Measurements from ENCODE around the gene SERTAD4. TPM values are rescaled to one million over a fixed set of nuclear protein-coding genes. Genes with fewer than 3 reads are reported as not detected.
A peak's percentile ranks its signal among the peaks of the same experiment; 100 is the strongest.
"Not testable (repeated sequence)": the region's sequence is repeated elsewhere in the genome, so short reads cannot be mapped to it uniquely, and the experiment has no call there.

SERTAD4 gene
- 40.5 and 47.2 TPM in 2 replicates for total RNA-seq
- long read RNA-seq, full-length matches to known transcripts, result 75 of 98 reads
- long read RNA-seq, partial matches to known transcripts, result 11 of 98 reads
- long read RNA-seq, other reads (novel, unspliced or antisense), result 12 of 98 reads

DNA sequence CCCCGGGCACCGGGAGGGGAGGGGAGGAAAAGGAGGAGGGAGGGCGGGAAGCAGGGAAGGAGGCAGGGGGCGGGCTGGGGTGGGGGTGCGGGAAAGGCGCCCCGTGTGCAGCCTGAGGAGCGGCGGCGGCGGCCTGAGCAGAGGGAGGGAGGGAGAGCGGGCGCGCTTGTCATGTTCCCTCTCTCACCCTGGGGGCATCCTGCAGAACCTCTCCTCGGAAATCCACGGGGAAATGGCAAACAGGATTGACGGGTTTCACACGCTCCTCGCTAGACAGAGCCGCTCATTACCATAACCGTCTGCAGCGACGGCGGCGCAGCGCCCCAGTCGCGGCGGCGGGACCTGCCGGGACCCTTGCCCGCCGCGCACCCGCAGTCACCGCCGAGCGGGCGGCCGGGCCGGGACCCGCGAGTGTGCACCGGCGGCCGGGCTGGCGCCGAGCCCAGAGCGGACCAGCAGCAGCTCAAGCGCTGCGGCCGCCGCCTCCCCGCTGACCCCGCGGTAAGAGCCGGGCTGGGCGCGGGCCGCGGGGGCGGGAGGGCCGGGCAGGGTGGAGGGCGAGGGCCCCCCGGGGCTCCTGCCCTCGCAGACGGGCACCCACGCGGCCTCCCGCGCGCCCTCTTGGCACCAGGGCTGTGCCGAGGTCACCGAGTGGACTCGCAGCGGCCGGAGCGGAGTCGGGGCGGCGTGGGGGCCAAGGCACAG lies at the start of gene SERTAD4:
Gene SERTAD4 (plus strand): TSS at position 286 of the 705 bp plus-strand sequence. CDS start 5,165 bp downstream, outside the sequence.
- peaks cover 45% of the 10 kb centered on the region for H3K4me1 Mint-ChIP-seq (ENCODE audit: unreplicated experiment)
- H3K27ac Mint-ChIP-seq (ENCODE audit: unreplicated experiment), result peak within 1 kb of the TSS; percentile 92
- no peaks in the 10 kb centered on the region for H3K9me3 Mint-ChIP-seq (ENCODE audit: unreplicated experiment)
- H3K36me3 Mint-ChIP-seq (ENCODE audit: unreplicated experiment), result no peaks in the 10 kb centered on the region
- TF ChIP-seq, protein P1, sequence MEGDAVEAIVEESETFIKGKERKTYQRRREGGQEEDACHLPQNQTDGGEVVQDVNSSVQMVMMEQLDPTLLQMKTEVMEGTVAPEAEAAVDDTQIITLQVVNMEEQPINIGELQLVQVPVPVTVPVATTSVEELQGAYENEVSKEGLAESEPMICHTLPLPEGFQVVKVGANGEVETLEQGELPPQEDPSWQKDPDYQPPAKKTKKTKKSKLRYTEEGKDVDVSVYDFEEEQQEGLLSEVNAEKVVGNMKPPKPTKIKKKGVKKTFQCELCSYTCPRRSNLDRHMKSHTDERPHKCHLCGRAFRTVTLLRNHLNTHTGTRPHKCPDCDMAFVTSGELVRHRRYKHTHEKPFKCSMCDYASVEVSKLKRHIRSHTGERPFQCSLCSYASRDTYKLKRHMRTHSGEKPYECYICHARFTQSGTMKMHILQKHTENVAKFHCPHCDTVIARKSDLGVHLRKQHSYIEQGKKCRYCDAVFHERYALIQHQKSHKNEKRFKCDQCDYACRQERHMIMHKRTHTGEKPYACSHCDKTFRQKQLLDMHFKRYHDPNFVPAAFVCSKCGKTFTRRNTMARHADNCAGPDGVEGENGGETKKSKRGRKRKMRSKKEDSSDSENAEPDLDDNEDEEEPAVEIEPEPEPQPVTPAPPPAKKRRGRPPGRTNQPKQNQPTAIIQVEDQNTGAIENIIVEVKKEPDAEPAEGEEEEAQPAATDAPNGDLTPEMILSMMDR (IDR thresholded peaks at IDR 0.05), result no peak
- H3K27me3 Mint-ChIP-seq (ENCODE audit: unreplicated experiment), result no peaks in the 10 kb centered on the region
- peak; percentile 89 for DNase-seq (ENCODE audit: extremely low spot score, unreplicated experiment)
- H3K4me3 Mint-ChIP-seq (ENCODE audit: unreplicated experiment), result peak within 1 kb of the TSS; percentile 86

DNA sequence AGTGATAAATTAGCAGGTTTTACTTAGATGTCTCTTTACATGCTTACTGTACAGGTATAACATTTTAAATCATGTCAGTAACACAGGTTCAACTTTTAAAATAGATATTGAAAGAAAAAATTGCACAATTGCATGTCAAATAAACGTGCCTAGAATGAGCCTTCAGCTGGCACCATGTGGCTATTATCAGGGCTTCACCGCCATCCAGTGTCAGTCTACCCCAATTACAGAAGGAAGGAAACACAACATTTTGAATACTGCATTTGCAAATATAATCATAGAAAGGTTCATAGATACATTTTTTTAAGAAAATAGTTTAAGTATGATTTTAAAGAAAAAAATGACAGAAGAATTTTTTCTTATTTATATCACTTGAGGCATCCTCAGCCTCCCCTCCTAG lies 47.5 kb upstream of the SERTAD4 start:
- Mint-ChIP-seq H3K9me3 (ENCODE audit: unreplicated experiment) (no peaks in the 10 kb centered on the region), H3K27me3 (ENCODE audit: unreplicated experiment) (no peaks in the 10 kb centered on the region), H3K36me3 (ENCODE audit: unreplicated experiment) (no peaks in the 10 kb centered on the region), H3K4me3 (ENCODE audit: unreplicated experiment) (no peak overlapping the region), H3K4me1 (ENCODE audit: unreplicated experiment) (no peaks in the 10 kb centered on the region), H3K27ac (ENCODE audit: unreplicated experiment) (no peak overlapping the region)
- DNase-seq (ENCODE audit: extremely low spot score, unreplicated experiment), result no peak
- TF ChIP-seq, protein P1 (IDR thresholded peaks at IDR 0.05), result no peak

DNA sequence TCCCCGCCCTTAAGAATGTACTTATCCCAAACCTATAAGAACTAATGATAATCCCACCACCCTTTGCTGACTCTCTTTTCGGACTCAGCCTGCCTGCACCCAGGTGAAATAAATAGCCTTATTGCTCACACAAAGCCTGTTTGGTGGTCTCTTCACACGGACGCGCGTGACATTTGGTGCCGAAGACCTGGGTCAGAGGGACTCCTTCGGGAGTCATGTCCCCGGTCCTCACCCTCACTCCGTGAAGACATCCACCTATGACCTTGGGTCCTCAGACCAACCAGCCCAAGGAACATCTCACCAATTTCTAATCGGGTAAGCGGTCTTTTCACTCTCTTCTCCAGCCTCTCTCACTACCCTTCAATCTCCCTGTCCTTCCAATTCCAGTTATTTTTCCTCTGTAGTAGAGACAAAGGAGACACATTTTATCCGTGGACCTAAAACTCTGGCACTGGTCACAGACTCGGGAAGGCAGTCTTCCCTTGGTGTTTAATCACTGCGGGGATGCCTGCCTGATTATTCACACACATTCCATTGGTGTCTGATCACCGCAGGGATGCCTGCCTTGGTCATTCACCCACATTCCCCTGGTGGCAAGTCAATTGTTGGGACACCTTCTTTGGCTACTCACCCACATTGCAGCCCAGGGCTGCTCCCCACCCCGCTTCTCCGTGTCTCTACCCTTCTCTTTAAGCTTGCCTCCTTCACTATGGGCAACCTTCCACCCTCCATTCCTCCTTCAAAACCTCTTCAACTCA lies 44.6 kb upstream of the SERTAD4 start:
- H3K27me3 Mint-ChIP-seq (ENCODE audit: unreplicated experiment); H3K9me3 Mint-ChIP-seq (ENCODE audit: unreplicated experiment); H3K36me3 Mint-ChIP-seq (ENCODE audit: unreplicated experiment); H3K4me1 Mint-ChIP-seq (ENCODE audit: unreplicated experiment); H3K27ac Mint-ChIP-seq (ENCODE audit: unreplicated experiment); H3K4me3 Mint-ChIP-seq (ENCODE audit: unreplicated experiment): not testable (repeated sequence)
- DNase-seq (ENCODE audit: extremely low spot score, unreplicated experiment), result peak; percentile 59

DNA sequence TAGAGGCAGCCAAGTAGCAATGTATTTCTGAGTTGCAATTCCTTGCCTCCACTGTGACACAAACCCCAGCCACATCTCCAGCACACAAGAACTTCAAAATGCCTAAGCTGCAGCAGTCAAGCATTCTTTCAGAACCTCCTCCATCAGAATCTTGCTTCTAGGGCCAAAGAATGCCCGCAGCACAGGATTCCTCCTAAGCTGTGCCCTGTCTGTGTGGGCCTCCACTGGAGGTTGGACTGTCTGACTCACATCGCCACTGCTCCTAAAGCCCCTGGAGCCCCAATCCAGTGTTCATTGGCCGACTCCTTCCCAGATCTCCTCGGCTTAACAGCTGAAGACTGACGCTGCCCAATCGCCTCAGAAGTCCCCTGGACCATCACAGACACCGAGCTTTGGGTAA lies 43.2 kb upstream of the SERTAD4 start:
- no peaks in the 10 kb centered on the region for H3K9me3 Mint-ChIP-seq (ENCODE audit: unreplicated experiment)
- peak; percentile 48 for DNase-seq (ENCODE audit: extremely low spot score, unreplicated experiment)
- H3K27me3 Mint-ChIP-seq (ENCODE audit: unreplicated experiment), result no peaks in the 10 kb centered on the region
- H3K4me1 Mint-ChIP-seq (ENCODE audit: unreplicated experiment), result no peaks in the 10 kb centered on the region
- H3K4me3 Mint-ChIP-seq (ENCODE audit: unreplicated experiment), result no peak overlapping the region
- H3K36me3 Mint-ChIP-seq (ENCODE audit: unreplicated experiment), result no peaks in the 10 kb centered on the region
- H3K27ac Mint-ChIP-seq (ENCODE audit: unreplicated experiment), result no peak overlapping the region
- TF ChIP-seq, protein P1 (IDR thresholded peaks at IDR 0.05), result no peak

DNA sequence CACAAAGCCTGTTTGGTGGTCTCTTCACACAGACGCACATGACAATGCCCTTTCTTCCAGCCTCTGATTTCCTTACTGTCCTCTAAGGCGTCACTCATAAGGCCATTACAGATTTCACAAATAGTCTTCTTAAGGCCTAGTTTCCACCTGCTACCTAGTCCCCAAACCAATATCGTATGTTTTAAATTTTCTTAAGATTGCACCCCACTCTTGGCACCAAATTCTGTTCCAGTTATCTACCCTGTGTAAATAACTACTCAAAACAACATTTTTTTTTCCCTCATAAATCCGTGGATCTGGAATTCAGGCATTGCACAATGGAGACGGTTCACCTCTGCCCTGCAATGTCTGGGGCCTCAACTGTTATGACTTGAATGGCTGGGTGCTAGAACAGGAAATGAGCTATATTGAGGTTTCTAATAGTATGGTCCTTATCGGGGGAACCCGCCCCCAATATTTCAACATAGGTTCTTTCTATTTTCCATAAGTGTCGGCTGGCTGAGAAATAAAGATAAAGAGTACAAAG lies 36.9 kb upstream of the SERTAD4 start:
- Mint-ChIP-seq H3K27ac (ENCODE audit: unreplicated experiment) (no peak overlapping the region), H3K4me3 (ENCODE audit: unreplicated experiment) (no peak overlapping the region), H3K36me3 (ENCODE audit: unreplicated experiment) (peaks cover 3% of the 10 kb centered on the region), H3K4me1 (ENCODE audit: unreplicated experiment) (no peaks in the 10 kb centered on the region), H3K27me3 (ENCODE audit: unreplicated experiment) (no peaks in the 10 kb centered on the region), H3K9me3 (ENCODE audit: unreplicated experiment) (peaks cover 5% of the 10 kb centered on the region)
- TF ChIP-seq, protein P1 (IDR thresholded peaks at IDR 0.05), result no peak
- no peak for DNase-seq (ENCODE audit: extremely low spot score, unreplicated experiment)

DNA sequence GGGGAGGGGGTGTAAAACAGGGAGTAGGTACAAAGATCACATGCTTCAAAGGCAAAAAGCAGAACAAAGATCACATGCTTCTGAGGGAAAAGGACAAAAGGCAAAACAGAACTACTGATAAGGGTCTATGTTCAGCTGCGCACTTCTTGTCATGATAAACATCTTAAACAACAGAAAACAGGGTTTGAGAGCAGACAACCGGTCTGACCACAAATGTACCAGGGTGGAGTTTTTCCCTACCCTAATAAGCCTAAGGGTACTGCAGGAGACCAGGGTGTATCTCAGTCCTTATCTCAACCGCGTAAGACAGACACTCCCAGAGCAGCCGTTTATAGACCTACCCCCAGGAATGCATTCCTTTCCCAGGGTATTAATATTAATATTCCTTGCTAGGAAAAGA lies 36.3 kb upstream of the SERTAD4 start:
- not testable (repeated sequence) for DNase-seq (ENCODE audit: extremely low spot score, unreplicated experiment); H3K9me3 Mint-ChIP-seq (ENCODE audit: unreplicated experiment); H3K36me3 Mint-ChIP-seq (ENCODE audit: unreplicated experiment); H3K4me3 Mint-ChIP-seq (ENCODE audit: unreplicated experiment); H3K27me3 Mint-ChIP-seq (ENCODE audit: unreplicated experiment); H3K4me1 Mint-ChIP-seq (ENCODE audit: unreplicated experiment); H3K27ac Mint-ChIP-seq (ENCODE audit: unreplicated experiment)

All from osteocyte (in vitro differentiated cells).